HG03439 (cell line): Measurements from ENCODE around the gene ID2.
"Not testable (repeated sequence)": the region's sequence is repeated elsewhere in the genome, so short reads cannot be mapped to it uniquely, and the experiment has no call there.

Experiments
- ATAC-seq: cut with Tn5 transposase; IDR thresholded peaks from one replicate; pipeline ENCODE4 v1.9.1; 2021; ENCODE audit warnings: mild to moderate bottlenecking, moderate library complexity; ENCODE audit not compliant: unreplicated experiment

The ID2 gene

GRCh38 chr2:8725838-8726237 is 44.0 kb downstream of the ID2 start:
- no peak for ATAC-seq

DNA sequence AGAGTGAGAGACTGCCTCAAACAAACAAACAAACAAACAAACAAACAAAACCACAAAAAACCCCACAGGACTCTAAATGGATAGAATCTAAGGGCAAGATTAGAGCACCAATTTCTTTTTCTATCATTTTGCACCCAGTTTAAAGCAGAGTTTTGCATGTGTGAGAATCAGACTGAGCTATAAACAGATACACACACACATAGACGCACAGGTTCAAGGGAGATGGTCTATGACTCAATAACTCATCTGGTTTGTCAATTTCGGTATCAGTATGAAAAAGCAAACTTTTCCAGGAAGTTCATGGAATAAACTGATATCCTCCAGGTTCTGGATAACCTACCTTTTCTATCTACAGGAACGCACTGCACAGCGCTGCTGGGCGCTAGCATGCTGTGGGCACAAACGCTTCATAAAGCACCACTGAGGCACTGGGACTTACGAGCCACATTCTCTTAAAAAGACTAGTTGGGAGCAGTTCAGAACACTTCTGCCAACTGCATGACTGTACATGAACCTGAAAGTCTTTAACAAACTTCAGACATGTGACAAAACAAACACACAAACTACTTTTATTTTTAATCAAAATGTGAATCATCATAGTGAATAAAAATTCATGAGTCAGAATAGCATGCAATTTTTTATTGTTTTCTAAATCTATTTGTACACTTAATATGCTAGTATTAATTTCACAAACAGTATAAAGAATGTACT is 46.6 kb downstream of the ID2 start:
- ATAC-seq: no peak

- not testable (repeated sequence) for ATAC-seq
Observed at GRCh38 chr2:8729101-8729500, 47.2 kb downstream of the ID2 start.

DNA sequence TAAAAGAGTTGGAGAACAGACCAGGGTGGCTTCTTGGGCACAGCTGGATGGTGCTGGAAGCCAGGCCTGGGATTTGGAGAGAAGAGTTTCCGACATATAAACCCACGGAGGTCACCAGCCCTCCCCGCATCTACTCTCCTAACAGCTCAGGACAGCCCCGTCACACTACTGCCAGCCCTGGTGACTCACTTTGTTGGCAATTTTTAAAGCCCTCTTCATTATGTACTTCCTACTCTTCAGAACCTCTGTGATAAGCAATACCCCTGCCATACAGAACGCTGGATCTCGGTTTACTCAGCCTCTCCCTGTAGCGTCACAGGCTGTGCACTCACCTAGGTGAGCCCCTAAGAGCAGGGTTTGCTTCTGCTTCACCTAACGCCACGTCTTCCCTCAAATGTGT is 48.1 kb downstream of the ID2 start:
- no peak for ATAC-seq

DNA sequence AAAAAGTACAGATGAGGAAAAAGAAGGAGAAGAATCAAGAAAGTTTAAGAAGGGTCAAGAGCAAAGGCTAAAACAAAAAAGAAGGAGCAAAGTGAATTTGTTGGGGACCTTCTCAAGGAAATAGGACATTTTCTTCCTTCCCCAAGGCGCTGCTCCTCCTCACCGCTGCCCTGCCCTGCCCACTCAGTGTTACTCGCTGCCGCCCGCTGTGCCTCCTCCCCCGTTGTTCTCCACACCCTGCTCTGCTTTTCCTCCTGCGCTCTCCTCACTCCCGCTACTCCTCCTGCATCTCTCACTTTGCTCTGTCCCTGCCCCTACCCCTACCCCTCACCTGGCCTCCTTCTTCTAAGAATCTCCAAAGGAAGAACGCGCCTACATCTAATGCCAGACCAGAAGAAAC is 50.7 kb downstream of the ID2 start:
- no peak for ATAC-seq
